22Rv1 (cell line): ENCODE data around the gene JAKMIP2.

ENCODE experiments used
- CTCF ChIP-seq: fragments of 450-650 bp; IDR thresholded peaks from 2 replicates; pipeline ENCODE4 v1.5.1; 2017; ENCODE audit warnings: mild to moderate bottlenecking
- ZFX ChIP-seq: fragments of 450-650 bp; IDR thresholded peaks from 2 replicates; pipeline ENCODE4 v1.6.1; 2017; ENCODE audit warnings: antibody characterized with exemption, borderline replicate concordance

GRCh38 chr5:147743678-147744374, 38.7 kb downstream of the JAKMIP2 start:
- TF ChIP-seq CTCF, result no peak
- TF ChIP-seq ZFX, result no peak
